MM.1S (cell line): Measurements from ENCODE around the gene CACNA1C.

Experiments
- DNase-seq: peaks from one replicate; pipeline ENCODE4 v3.0.0-alpha.2; 2015
- H2AFZ ChIP-seq: fragments of 300-600 bp; sonication (generic); 2 replicates; pipeline ENCODE4 v1.6.0; 2016; ENCODE audit warnings: antibody characterized with exemption, low read length
- H3F3A ChIP-seq: fragments of 300-600 bp; sonication (generic); 2 replicates; pipeline ENCODE4 v1.6.1; 2016; ENCODE audit warnings: mild to moderate bottlenecking, antibody characterized with exemption, low read length, moderate library complexity, mixed read lengths; ENCODE audit not compliant: insufficient read depth
- H3K27ac ChIP-seq: fragments of 300-600 bp; sonication (generic); 2 replicates; pipeline ENCODE4 v1.5.1; 2016; ENCODE audit warnings: mild to moderate bottlenecking, low read length
- H3K27me3 ChIP-seq: fragments of 300-600 bp; sonication (generic); replicated peaks from 2 replicates; pipeline ENCODE4 v1.6.0; 2016; ENCODE audit warnings: low read length; ENCODE audit not compliant: insufficient read depth
- H3K36me3 ChIP-seq: fragments of 300-600 bp; sonication (generic); replicated peaks from 2 replicates; pipeline ENCODE4 v1.6.1; 2016; ENCODE audit warnings: mild to moderate bottlenecking, low read length, mixed read lengths; ENCODE audit not compliant: insufficient read depth
- H3K4me1 ChIP-seq: fragments of 300-600 bp; sonication (generic); 2 replicates; pipeline ENCODE4 v1.6.1; 2016; ENCODE audit warnings: low read length, mixed read lengths
- H3K4me2 ChIP-seq: fragments of 300-600 bp; sonication (generic); 2 replicates; pipeline ENCODE4 v1.6.0; 2016; ENCODE audit warnings: low read depth, low read length
- H3K4me3 ChIP-seq: fragments of 300-600 bp; sonication (generic); 2 replicates; pipeline ENCODE4 v1.5.1; 2016; ENCODE audit warnings: low read length, mixed read lengths
- H3K79me2 ChIP-seq: fragments of 300-600 bp; sonication (generic); 2 replicates; pipeline ENCODE4 v1.6.1; 2016; ENCODE audit warnings: mixed run types, low read length, mixed read lengths
- H3K9ac ChIP-seq: fragments of 300-600 bp; sonication (generic); 2 replicates; pipeline ENCODE4 v1.6.1; 2016; ENCODE audit warnings: low read length, mixed read lengths
- H3K9me2 ChIP-seq: fragments of 300-600 bp; sonication (generic); replicated peaks from 2 replicates; pipeline ENCODE4 v1.6.1; 2016; ENCODE audit warnings: mild to moderate bottlenecking, low read length, mixed read lengths; ENCODE audit not compliant: insufficient read depth
- H3K9me3 ChIP-seq: fragments of 300-600 bp; sonication (generic); replicated peaks from 2 replicates; pipeline ENCODE4 v1.6.1; 2016; ENCODE audit warnings: mild to moderate bottlenecking, low read length, mixed read lengths; ENCODE audit not compliant: insufficient read depth
- H4K20me1 ChIP-seq: fragments of 300-600 bp; sonication (generic); 2 replicates; pipeline ENCODE4 v1.6.1; 2016; ENCODE audit warnings: mild to moderate bottlenecking, low read length, moderate library complexity, mixed read lengths; ENCODE audit not compliant: insufficient read depth
- EZH2 ChIP-seq: fragments of 300-600 bp; sonication (generic); optimal IDR thresholded peaks from 2 replicates; pipeline ENCODE3; 2017; ENCODE audit warnings: low read depth, mild to moderate bottlenecking, antibody characterized with exemption, low read length, mixed read lengths
- EZH2phosphoT487 ChIP-seq: fragments of 300-600 bp; sonication (generic); IDR thresholded peaks from 2 replicates; pipeline ENCODE4 v1.6.1; 2018; ENCODE audit warnings: antibody characterized with exemption, low read length
- TF ChIP-seq, protein P1 (sequence below): fragments of 300-600 bp; sonication (generic); IDR thresholded peaks from 2 replicates; pipeline ENCODE4 v1.5.1; 2016; ENCODE audit warnings: antibody characterized with exemption, low read length, mixed read lengths

CACNA1C gene

GRCh38 chr12:2332947-2333346 lies 280.2 kb downstream of the CACNA1C start:
- Histone ChIP-seq H3F3A (peaks cover 33% of the 10 kb centered on the region), H3K36me3 (no peaks in the 10 kb centered on the region), H3K9ac (no peak overlapping the region), H4K20me1 (no peaks in the 10 kb centered on the region), H3K9me2 (no peaks in the 10 kb centered on the region), H3K4me2 (no peak overlapping the region), H3K4me1 (peaks cover 34% of the 10 kb centered on the region), H3K79me2 (no peaks in the 10 kb centered on the region), H3K4me3 (no peak overlapping the region), H3K27ac (no peak overlapping the region), H3K9me3 (no peaks in the 10 kb centered on the region), H2AFZ (no peak overlapping the region), H3K27me3 (no peaks in the 10 kb centered on the region)
- no peak for TF ChIP-seq EZH2phosphoT487
- no peak for TF ChIP-seq EZH2
- TF ChIP-seq, protein P1, sequence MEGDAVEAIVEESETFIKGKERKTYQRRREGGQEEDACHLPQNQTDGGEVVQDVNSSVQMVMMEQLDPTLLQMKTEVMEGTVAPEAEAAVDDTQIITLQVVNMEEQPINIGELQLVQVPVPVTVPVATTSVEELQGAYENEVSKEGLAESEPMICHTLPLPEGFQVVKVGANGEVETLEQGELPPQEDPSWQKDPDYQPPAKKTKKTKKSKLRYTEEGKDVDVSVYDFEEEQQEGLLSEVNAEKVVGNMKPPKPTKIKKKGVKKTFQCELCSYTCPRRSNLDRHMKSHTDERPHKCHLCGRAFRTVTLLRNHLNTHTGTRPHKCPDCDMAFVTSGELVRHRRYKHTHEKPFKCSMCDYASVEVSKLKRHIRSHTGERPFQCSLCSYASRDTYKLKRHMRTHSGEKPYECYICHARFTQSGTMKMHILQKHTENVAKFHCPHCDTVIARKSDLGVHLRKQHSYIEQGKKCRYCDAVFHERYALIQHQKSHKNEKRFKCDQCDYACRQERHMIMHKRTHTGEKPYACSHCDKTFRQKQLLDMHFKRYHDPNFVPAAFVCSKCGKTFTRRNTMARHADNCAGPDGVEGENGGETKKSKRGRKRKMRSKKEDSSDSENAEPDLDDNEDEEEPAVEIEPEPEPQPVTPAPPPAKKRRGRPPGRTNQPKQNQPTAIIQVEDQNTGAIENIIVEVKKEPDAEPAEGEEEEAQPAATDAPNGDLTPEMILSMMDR, result no peak
- DNase-seq, result no peak

DNA sequence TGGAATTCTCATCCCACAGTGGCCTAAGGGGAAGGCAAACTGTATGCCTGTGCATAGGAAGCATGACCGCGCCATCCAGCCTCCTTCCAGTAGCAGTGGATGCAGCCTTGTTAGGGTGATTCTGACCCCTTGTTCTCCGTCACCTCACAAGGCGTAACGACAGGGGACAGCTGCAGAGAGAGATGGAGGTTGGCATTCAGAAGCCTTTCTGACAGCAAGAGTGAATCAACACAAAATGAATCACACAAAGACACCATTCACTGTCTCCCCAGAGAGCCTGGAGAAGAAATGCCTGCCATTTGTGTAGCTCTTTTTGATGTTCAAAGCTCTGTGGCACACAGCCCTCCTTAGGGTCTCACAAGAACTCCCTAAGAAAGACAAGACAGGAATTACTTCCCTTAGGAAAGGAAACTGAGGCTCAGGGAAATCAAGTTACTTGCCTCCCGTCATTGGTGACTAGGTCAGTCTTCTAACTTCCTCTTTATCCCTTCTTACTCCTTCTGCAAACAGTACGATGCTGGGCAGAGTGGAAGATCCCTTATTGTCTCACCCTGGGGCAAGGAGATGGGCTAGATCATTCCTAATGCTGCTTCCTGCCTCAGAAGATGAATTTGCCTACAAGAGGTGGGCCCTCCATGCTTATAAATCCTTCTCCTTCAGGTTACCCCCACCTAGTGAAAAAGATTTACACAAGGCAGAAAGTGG lies 280.9 kb downstream of the CACNA1C start:
- TF ChIP-seq, protein P1, result no peak
- TF ChIP-seq EZH2phosphoT487 (no peak), EZH2 (no peak)
- Histone ChIP-seq H4K20me1 (no peaks in the 10 kb centered on the region), H3K9me3 (no peaks in the 10 kb centered on the region), H2AFZ (no peak overlapping the region), H3K27me3 (no peaks in the 10 kb centered on the region), H3K36me3 (no peaks in the 10 kb centered on the region), H3K27ac (no peak overlapping the region), H3K79me2 (no peaks in the 10 kb centered on the region), H3K4me1 (peaks cover 39% of the 10 kb centered on the region), H3K9me2 (no peaks in the 10 kb centered on the region), H3K4me3 (no peak overlapping the region), H3K9ac (no peak overlapping the region), H3K4me2 (no peak overlapping the region), H3F3A (peaks cover 35% of the 10 kb centered on the region)
- no peak for DNase-seq

GRCh38 chr12:2334271-2334670 lies 281.5 kb downstream of the CACNA1C start:
- H4K20me1 ChIP-seq, result no peaks in the 10 kb centered on the region
- no peak overlapping the region for H3K4me2 ChIP-seq
- H3K9me3 ChIP-seq, result no peaks in the 10 kb centered on the region
- H3K27me3 ChIP-seq, result no peaks in the 10 kb centered on the region
- no peaks in the 10 kb centered on the region for H3K79me2 ChIP-seq
- no peaks in the 10 kb centered on the region for H3K36me3 ChIP-seq
- H3K4me1 ChIP-seq, result peaks cover 39% of the 10 kb centered on the region
- no peak overlapping the region for H3K27ac ChIP-seq
- peaks cover 35% of the 10 kb centered on the region for H3F3A ChIP-seq
- no peak for TF ChIP-seq EZH2
- TF ChIP-seq, protein P1, result no peak
- no peak for TF ChIP-seq EZH2phosphoT487
- no peaks in the 10 kb centered on the region for H3K9me2 ChIP-seq
- DNase-seq, result no peak
- H3K4me3 ChIP-seq, result no peak overlapping the region
- no peak overlapping the region for H3K9ac ChIP-seq
- no peak overlapping the region for H2AFZ ChIP-seq
